GM19324 (cell line): Measurements from ENCODE around the gene CDH11.
A peak's percentile ranks its signal among the peaks of the same experiment; 100 is the strongest.

ENCODE experiments used
- ATAC-seq: cut with Tn5 transposase; IDR thresholded peaks from one replicate; pipeline ENCODE4 v1.9.1; 2021; ENCODE audit warnings: mild to moderate bottlenecking, moderate library complexity; ENCODE audit not compliant: unreplicated experiment, low FRiP score

The CDH11 gene

DNA sequence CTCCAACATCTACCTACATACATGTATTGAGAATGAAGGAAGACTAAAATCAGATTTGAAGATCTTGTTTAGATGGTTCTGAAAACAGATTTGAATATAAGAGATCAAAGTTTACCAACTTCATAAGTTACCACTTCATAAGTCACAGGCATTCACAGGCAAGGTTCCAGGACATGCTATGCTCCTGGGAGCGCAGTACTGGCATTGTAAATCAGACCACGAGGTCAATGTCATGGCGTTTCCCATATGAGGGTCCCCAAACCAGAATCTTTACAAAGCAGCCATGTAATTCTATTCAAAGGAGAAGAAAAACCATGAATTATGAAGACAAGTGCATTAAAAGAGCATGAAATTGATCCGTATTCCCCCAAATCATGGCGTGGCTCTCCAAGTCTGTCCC is 3.0 kb downstream of the CDH11 start:
- ATAC-seq = no peak

- peak; percentile 62 for ATAC-seq
Observed at GRCh38 chr16:65117811-65118448, 3.9 kb downstream of the CDH11 start.

- ATAC-seq = no peak
Observed at GRCh38 chr16:65116818-65117430, 4.9 kb downstream of the CDH11 start.

DNA sequence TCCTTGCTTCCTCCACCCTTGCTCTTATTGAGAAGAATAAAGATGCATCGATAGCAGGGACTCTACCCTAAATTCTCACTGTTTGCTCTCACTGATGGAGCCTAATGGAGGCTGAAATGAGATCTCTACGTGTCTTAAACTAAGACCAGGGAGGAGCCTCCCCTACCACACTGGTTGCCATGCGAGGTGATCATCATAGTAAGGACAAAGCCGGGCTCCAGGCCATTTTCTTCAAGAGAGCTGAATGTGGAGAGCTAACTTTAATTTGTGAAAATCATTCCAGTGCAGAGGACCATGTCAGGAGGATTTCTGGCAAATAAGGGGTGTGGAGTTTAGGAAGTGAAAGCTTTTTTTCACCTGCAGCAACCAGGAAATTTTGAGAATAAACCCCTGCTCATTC is 5.6 kb downstream of the CDH11 start:
- no peak for ATAC-seq

GRCh38 chr16:65114527-65114926 is 7.3 kb downstream of the CDH11 start:
- ATAC-seq = no peak

GRCh38 chr16:65113441-65113840 is 8.4 kb downstream of the CDH11 start:
- no peak for ATAC-seq

- ATAC-seq = no peak
Observed at GRCh38 chr16:65111306-65111705, 10.6 kb downstream of the CDH11 start.

- ATAC-seq = no peak
Observed at GRCh38 chr16:65106757-65107156, 15.1 kb downstream of the CDH11 start.

- ATAC-seq = no peak
Observed at GRCh38 chr16:65105171-65105570, 16.7 kb downstream of the CDH11 start.

DNA sequence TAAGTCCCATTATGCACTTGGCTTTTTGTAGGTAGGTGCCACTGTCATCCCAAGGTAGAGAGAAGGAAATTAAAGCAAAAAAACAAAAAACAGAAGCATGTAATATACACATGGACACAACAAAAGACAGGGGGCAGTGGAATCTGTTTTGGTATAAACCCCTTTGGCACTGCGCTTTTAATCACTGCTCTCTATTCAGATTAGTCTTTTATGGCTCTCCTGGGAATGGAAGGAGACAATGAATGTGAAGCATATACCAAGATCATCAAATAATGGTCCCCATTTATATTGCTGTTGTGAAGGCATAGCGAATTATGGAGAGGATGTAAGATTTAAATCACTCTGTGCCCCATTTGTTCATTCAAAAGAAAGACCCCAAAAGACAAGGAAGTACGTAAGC is 17.4 kb downstream of the CDH11 start:
- no peak for ATAC-seq

- no peak for ATAC-seq
Observed at GRCh38 chr16:65102326-65102725, 19.5 kb downstream of the CDH11 start.

GRCh38 chr16:65101009-65101408 is 20.9 kb downstream of the CDH11 start:
- ATAC-seq = no peak

- ATAC-seq = no peak
Observed at GRCh38 chr16:65099607-65100006, 22.3 kb downstream of the CDH11 start.

GRCh38 chr16:65098916-65099315 is 22.9 kb downstream of the CDH11 start:
- no peak for ATAC-seq

- no peak for ATAC-seq
Observed at GRCh38 chr16:65097296-65097695, 24.6 kb downstream of the CDH11 start.

GRCh38 chr16:65095906-65096305 is 26.0 kb downstream of the CDH11 start:
- ATAC-seq = no peak

GRCh38 chr16:65095090-65095728 is 26.7 kb downstream of the CDH11 start:
- no peak for ATAC-seq

- ATAC-seq = no peak
Observed at GRCh38 chr16:65094009-65094408, 27.9 kb downstream of the CDH11 start.

DNA sequence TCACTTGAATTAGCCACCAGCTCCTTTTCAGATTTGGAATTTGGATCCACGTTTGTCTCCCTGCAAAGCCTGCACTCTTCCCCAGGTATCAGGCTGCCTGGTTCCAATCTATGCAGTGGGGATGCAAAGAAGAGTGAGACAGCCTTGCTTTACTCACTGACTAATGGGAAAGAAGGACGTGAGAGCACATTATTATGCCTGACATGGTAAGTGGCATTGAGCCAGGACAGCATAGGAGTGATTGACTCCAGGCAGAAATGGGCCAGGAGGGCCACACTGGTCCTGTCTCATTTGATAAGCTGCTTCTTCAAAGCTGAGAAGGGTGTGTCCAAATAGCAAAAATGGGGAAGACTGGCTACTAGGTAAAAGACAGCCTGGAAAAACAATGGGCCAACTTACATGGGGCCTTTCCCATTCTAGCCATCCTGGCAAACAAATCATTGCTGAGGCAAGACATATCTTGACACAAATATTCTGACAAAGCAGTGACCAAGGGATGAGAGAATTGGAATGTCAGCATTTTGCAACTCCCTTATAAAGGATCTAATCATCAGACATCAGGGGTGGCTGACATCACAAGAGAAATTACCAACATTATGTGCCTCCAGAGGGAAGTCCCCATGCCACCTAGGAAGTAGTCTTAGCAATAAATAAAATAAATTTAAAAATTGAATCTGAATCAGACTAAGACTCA is 38.6 kb downstream of the CDH11 start:
- no peak for ATAC-seq

DNA sequence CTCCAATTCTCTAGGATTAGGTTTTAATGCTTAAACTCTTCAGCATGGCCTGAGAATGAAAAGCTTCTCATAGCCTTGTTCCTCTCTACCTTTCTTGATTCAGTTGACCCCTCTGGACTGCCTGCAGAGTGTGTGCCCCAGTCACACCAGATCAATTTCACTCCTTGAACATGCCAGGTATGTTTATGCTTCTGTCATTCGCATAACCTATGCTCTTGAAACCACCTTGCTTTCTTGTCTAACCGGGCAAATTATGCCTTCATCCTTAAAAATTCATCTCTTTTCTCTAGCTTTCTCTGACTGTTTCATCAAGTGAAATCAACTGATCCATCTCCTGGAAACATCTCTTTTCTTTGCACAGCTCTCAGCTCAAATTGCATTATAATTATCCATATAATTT is 42.3 kb downstream of the CDH11 start:
- no peak for ATAC-seq

- no peak for ATAC-seq
Observed at GRCh38 chr16:65077181-65077580, 44.7 kb downstream of the CDH11 start.
